ENCODE results near the gene MEGF8. TPM values are rescaled to one million over a fixed set of nuclear protein-coding genes. Genes with fewer than 3 reads are reported as not detected.

The MEGF8 gene
- total and polyA plus RNA-seq, 10 of the 15 experiments (the other 5 are each of a cell fraction or from before 2014, with no cell fraction given): 0.43 to 12.8 (median 2.7) TPM

GRCh38 chr19:42316223-42317211, 8.9 kb upstream of the MEGF8 start (continued):
- peak; percentile 85 for TF ChIP-seq ZNF687 (IDR thresholded peaks at IDR 0.05)
- no peak for TF ChIP-seq CHD2 (IDR thresholded peaks at IDR 0.05; ENCODE audit: borderline replicate concordance, low read depth, low read length)
- peak; percentile 36; the same call in 1 of the 2 replicates for TF ChIP-seq DPF2 (IDR thresholded peaks at IDR 0.05)
- TF ChIP-seq TAF1 (IDR thresholded peaks at IDR 0.05; ENCODE audit: borderline replicate concordance, low read depth, low read length): 0 out of 2 replicates have a peak, but pooled peaks have one; percentile 40

- FAIRE-seq: no peak
- Histone ChIP-seq H3K9me3 (replicated peaks; ENCODE audit: control insufficient read depth, insufficient read depth, low read length) (no peaks in the 10 kb centered on the region), H3K4me1 (ENCODE audit: control insufficient read depth, insufficient read depth, low read length) (peaks cover 9% of the 10 kb centered on the region), H3K4me2 (ENCODE audit: control insufficient read depth, insufficient read depth) (peak overlapping the region; percentile 89), H4K20me1 (ENCODE audit: control insufficient read depth, insufficient read depth) (no peaks in the 10 kb centered on the region), H2AFZ (ENCODE audit: control insufficient read depth, low read depth, low read length) (peak overlapping the region; percentile 94), H3K27me3 (replicated peaks in 1 of 2; ENCODE audit: control insufficient read depth in 2 of 2, insufficient read depth in 2 of 2, low read length in 1 of 2) (peaks cover 4 to 5% of the 10 kb centered on the region in 2 experiments; a peak in 3 of 4 replicates), H3K36me3 (ENCODE audit: control insufficient read depth in 2 of 2, insufficient read depth in 2 of 2, low read length in 1 of 2) (no peaks in the 10 kb centered on the region), H3K9ac (ENCODE audit: control insufficient read depth, insufficient read depth, low read length) (peak overlapping the region; percentile 50; the same call in 1 of the 2 replicates), H3K27ac (ENCODE audit: control insufficient read depth, insufficient read depth) (no peak overlapping the region), H3K4me3 (no peak overlapping the region), H3K79me2 (ENCODE audit: control insufficient read depth, insufficient read depth, low read length) (no peaks in the 10 kb centered on the region)
- ChIA-PET POLR2A (no interaction called here), RAD21 (ENCODE audit: unreplicated experiment) (no interaction called here), SMC1A (ENCODE audit: uncharacterized antibody, unreplicated experiment) (interaction anchor here (1.0 kb wide), 1 partner anchor 13 kb away, joined by 4 read pairs; no protein-coding TSS in a partner anchor), CTCF (no interaction called here)
- WGBS (ENCODE audit: insufficient coverage, insufficient replicate concordance, low lambda C conversion rate, missing lambda C conversion rate): 74% methylated on average over 13 of the region's 13 CpGs
- no peak for DNase-seq (ENCODE audit: low read depth, low spot score)
- intact Hi-C loops (cut with micrococcal nuclease; ENCODE audit: unreplicated experiment): no loop called here
- BruUV-seq (replicated peaks): no TSS peak
- in situ Hi-C loops (cut with MboI): no loop called here
- ATAC-seq: no peak
- TF ChIP-seq PAX8 (IDR thresholded peaks at IDR 0.05): no peak
- TF ChIP-seq ZNF592 (IDR thresholded peaks at IDR 0.05): no peak
- TF ChIP-seq YBX1 (IDR thresholded peaks at IDR 0.05): no peak
These were observed 7.9 kb upstream of the MEGF8 start for GRCh38 chr19:42317535-42317934.

All from GM12878 (cell line).